ENCODE data around the gene LIG3.

LIG3 gene

GRCh38 chr17:34989473-34989872 is 9.2 kb downstream of the LIG3 start:
- TF ChIP-seq CTCF (IDR thresholded peaks at IDR 0.05; ENCODE audit: extremely low read depth, insufficient read depth, missing control alignments): no peak
- in situ Hi-C loops (cut with MboI; ENCODE audit: low pct_unique_long_range_greater_than_20kb, low sequenced_read_pairs, unreplicated experiment): no loop called here
- no peak for DNase-seq (ENCODE audit: low spot score)

GRCh38 chr17:34990921-34991365 is 10.6 kb downstream of the LIG3 start:
- in situ Hi-C loops (cut with MboI; ENCODE audit: low pct_unique_long_range_greater_than_20kb, low sequenced_read_pairs, unreplicated experiment): loop anchor here (10.0 kb wide), 1 partner anchor 114 kb away; no protein-coding TSS in a partner anchor
- no peak for TF ChIP-seq CTCF (IDR thresholded peaks at IDR 0.05; ENCODE audit: extremely low read depth, insufficient read depth, missing control alignments)
- no peak for DNase-seq (ENCODE audit: low spot score)

DNA sequence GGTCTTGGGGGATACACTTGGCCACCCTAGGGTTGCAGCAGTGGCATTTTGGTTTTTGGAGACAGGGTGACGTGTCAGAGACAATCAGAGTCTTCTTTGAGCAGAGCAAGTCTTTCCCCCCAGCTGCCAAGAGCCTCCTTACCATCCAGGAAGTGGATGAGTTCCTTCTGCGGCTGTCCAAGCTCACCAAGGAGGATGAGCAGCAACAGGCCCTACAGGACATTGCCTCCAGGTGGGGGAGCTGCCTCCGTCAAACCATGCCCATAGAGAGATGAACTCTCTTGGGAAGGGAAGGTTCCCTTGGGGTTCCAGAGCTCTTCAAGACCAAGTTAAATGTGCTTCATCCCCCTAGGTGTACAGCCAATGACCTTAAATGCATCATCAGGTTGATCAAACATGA is 11.3 kb downstream of the LIG3 start:
- no peak for DNase-seq (ENCODE audit: low spot score)
- in situ Hi-C loops (cut with MboI; ENCODE audit: low pct_unique_long_range_greater_than_20kb, low sequenced_read_pairs, unreplicated experiment): loop anchor here (10.0 kb wide), 1 partner anchor 113 kb away; no protein-coding TSS in a partner anchor
- no peak for TF ChIP-seq CTCF (IDR thresholded peaks at IDR 0.05; ENCODE audit: extremely low read depth, insufficient read depth, missing control alignments)

GRCh38 chr17:34993031-34993430 is 12.7 kb downstream of the LIG3 start:
- TF ChIP-seq CTCF (IDR thresholded peaks at IDR 0.05; ENCODE audit: extremely low read depth, insufficient read depth, missing control alignments): no peak
- in situ Hi-C loops (cut with MboI; ENCODE audit: low pct_unique_long_range_greater_than_20kb, low sequenced_read_pairs, unreplicated experiment): loop anchor here (10.0 kb wide), 1 partner anchor 112 kb away; no protein-coding TSS in a partner anchor
- DNase-seq (ENCODE audit: low spot score): no peak

GRCh38 chr17:34996422-34997285 is 16.3 kb downstream of the LIG3 start:
- TF ChIP-seq CTCF (IDR thresholded peaks at IDR 0.05; ENCODE audit: extremely low read depth, insufficient read depth, missing control alignments): no peak
- in situ Hi-C loops (cut with MboI; ENCODE audit: low pct_unique_long_range_greater_than_20kb, low sequenced_read_pairs, unreplicated experiment): loop anchor here (10.0 kb wide), 1 partner anchor 108 kb away; no protein-coding TSS in a partner anchor
- DNase-seq (ENCODE audit: low spot score): no peak

DNA sequence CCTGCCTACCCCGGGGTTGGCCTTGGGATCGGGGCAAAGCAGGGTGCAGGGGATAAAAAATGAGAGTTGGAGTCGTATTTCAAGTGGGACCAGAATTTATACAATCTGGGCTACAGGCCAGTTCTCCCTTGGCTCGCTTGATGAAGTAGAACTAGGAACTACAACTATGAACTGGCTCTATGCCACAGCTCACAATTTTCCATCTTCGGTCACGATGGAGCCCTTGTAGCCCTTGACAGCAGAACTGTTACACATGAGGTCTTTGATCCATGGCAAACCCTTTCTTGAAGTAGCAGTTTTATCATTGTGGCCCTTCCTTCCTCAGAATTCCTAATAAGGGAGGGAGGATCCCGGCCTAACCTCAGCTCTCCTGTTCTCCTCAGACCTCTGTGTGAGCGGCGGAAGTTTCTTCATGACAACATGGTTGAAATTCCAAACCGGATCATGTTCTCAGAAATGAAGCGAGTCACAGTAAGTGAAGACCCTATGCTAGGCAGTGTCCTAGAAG is 17.1 kb downstream of the LIG3 start:
- DNase-seq (ENCODE audit: low spot score): no peak
- in situ Hi-C loops (cut with MboI; ENCODE audit: low pct_unique_long_range_greater_than_20kb, low sequenced_read_pairs, unreplicated experiment): loop anchor here (10.0 kb wide), 1 partner anchor 107 kb away; no protein-coding TSS in a partner anchor
- no peak for TF ChIP-seq CTCF (IDR thresholded peaks at IDR 0.05; ENCODE audit: extremely low read depth, insufficient read depth, missing control alignments)

Measured in GM13977 (cell line).